HCT116 (cell line): ENCODE results near the gene SRPK3. TPM values are rescaled to one million over a fixed set of nuclear protein-coding genes. Genes with fewer than 3 reads are reported as not detected.

Experiments
- ATAC-seq: fragments of 200-7000 bp; cut with Tn5 transposase; 2 replicates; pipeline ENCODE4 v1.9.1; 2020; ENCODE audit warnings: mild to moderate bottlenecking, moderate library complexity
- BruUV-seq: library from RNA; stranded (reverse); fragments of 400-500 nt; replicated peaks from 2 replicates; lab custom pipeline; 2021; lab: Mats Ljungman, UMichigan
- CTCF ChIA-PET: fragments of 300-600 bp; sonication (Branson Sonifier 250); formaldehyde crosslinking; loops from one replicate; lab custom pipeline; 2021; ENCODE audit warnings: antibody characterized with exemption; lab: Charles Lee
- POLR2A ChIA-PET: fragments of 300-600, 350-600 bp; sonication (Branson Sonifier 250); formaldehyde crosslinking; loops from one replicate; lab custom pipeline; 2021; ENCODE audit warnings: antibody characterized with exemption; lab: Charles Lee
- RAD21 ChIA-PET, 2 experiments: fragments of 300-600 bp; sonication (Branson Sonifier 250); formaldehyde crosslinking; loops; one replicate each; lab custom pipeline; 2023; ENCODE audit warnings: low total read pairs in 2 of 2; ENCODE audit not compliant: uncharacterized antibody in 2 of 2, unreplicated experiment in 2 of 2, low non-redundant PET in 1 of 2; lab: Charles Lee
- DNase-seq: peaks from one replicate; pipeline ENCODE4 v3.0.0-alpha.2; 2010; ENCODE audit warnings: low read depth, low spot score
- H2AFZ ChIP-seq: fragments of 200-600 bp; shearing (Covaris generic), sonication (generic); 2 replicates; pipeline ENCODE4 v1.6.1; 2017; ENCODE audit warnings: low read depth, mixed run types, mixed read lengths, antibody characterized with exemption, low read length; ENCODE audit not compliant: poor library complexity, severe bottlenecking
- H3K27ac ChIP-seq: 2 replicates; pipeline ENCODE4 v1.5.1; 2012; ENCODE audit warnings: low read depth, low read length
- H3K27me3 ChIP-seq: fragments of 200-600 bp; sonication (generic); 2 replicates; pipeline ENCODE4 v1.6.1; 2016; ENCODE audit warnings: mixed run types, low read length, mixed read lengths; ENCODE audit not compliant: insufficient read depth
- H3K36me3 ChIP-seq, 2 experiments: fragments of 200-500 bp in 1 of 2; fragments of 200-600 bp in 1 of 2; sonication (Bioruptor generic) in 1 of 2; sonication (generic) in 1 of 2; 2 replicates each; pipeline versions ENCODE4 v1.5.1 to v1.6.1; 2014 to 2016; ENCODE audit warnings: low read length in 2 of 2, inconsistent platforms in 1 of 2, mixed read lengths in 1 of 2, mixed run types in 1 of 2; ENCODE audit not compliant: insufficient read depth in 2 of 2, control insufficient read depth in 1 of 2
- H3K4me1 ChIP-seq, 2 experiments: fragments of 200-600 bp in 1 of 2; sonication (generic) in 1 of 2; 2 replicates each; pipeline versions ENCODE4 v1.5.1 to v1.6.1; 2012 to 2017; ENCODE audit warnings: low read length in 2 of 2, inconsistent platforms in 1 of 2, mild to moderate bottlenecking in 1 of 2, mixed read lengths in 1 of 2, mixed run types in 1 of 2, moderate library complexity in 1 of 2; ENCODE audit not compliant: insufficient read depth in 2 of 2, control insufficient read depth in 1 of 2
- H3K4me2 ChIP-seq: fragments of 200-600 bp; sonication (generic); 2 replicates; pipeline ENCODE4 v1.6.1; 2017; ENCODE audit warnings: mixed run types, low read length, mixed read lengths
- H3K4me3 ChIP-seq, 2 experiments: fragments of 200-600 bp in 1 of 2; sonication (generic) in 1 of 2; replicated peaks in 1 of 2; 2 replicates each; pipeline ENCODE4 v1.5.1; 2011 to 2016; ENCODE audit warnings: low read length in 2 of 2, control low read depth in 1 of 2, low read depth in 1 of 2, mild to moderate bottlenecking in 1 of 2, mixed read lengths in 1 of 2, mixed run types in 1 of 2
- H3K79me2 ChIP-seq: fragments of 200-600 bp; sonication (generic); 2 replicates; pipeline ENCODE4 v1.6.1; 2017; ENCODE audit warnings: mild to moderate bottlenecking, mixed run types, low read length, moderate library complexity, mixed read lengths; ENCODE audit not compliant: insufficient read depth
- H3K9ac ChIP-seq: fragments of 200-600 bp; sonication (generic); 2 replicates; pipeline ENCODE4 v1.6.1; 2016; ENCODE audit warnings: low read length, mixed read lengths
- H3K9me2 ChIP-seq: fragments of 200-600 bp; sonication (generic), shearing (Covaris generic); 2 replicates; pipeline ENCODE4 v1.6.1; 2017; ENCODE audit warnings: mixed run types, mild to moderate bottlenecking, moderate library complexity; ENCODE audit not compliant: insufficient read depth
- H3K9me3 ChIP-seq, 2 experiments: fragments of 200-500 bp in 1 of 2; fragments of 200-600 bp in 1 of 2; sonication (Bioruptor generic) in 1 of 2; sonication (generic) in 1 of 2; 2 replicates each; pipeline ENCODE4 v1.6.1; 2014 to 2017; ENCODE audit warnings: low read length in 2 of 2, mixed read lengths in 2 of 2, inconsistent platforms in 1 of 2, low read depth in 1 of 2, mild to moderate bottlenecking in 1 of 2, mixed run types in 1 of 2, moderate library complexity in 1 of 2; ENCODE audit not compliant: control insufficient read depth in 1 of 2, insufficient read depth in 1 of 2
- H4K20me1 ChIP-seq: fragments of 200-600 bp; sonication (generic), shearing (Covaris generic); 2 replicates; pipeline ENCODE4 v1.6.1; 2017; ENCODE audit warnings: mixed run types, mild to moderate bottlenecking, moderate library complexity; ENCODE audit not compliant: insufficient read depth
- CEBPB ChIP-seq: IDR thresholded peaks from 2 replicates; pipeline ENCODE4 v1.6.1; 2012; ENCODE audit warnings: low read depth
- ELF1 ChIP-seq: IDR thresholded peaks from 2 replicates; pipeline ENCODE4 v1.6.1; 2012; ENCODE audit warnings: low read depth, borderline replicate concordance
- POLR2AphosphoS5 ChIP-seq: IDR thresholded peaks from 2 replicates; pipeline ENCODE4 v1.6.1; 2011; ENCODE audit warnings: mild to moderate bottlenecking, low read depth, low read length, moderate library complexity
- RAD21 ChIP-seq: IDR thresholded peaks from 2 replicates; pipeline ENCODE4 v1.6.1; 2012; ENCODE audit warnings: low read depth, mild to moderate bottlenecking
- SIN3A ChIP-seq: IDR thresholded peaks from 2 replicates; pipeline ENCODE4 v1.6.1; 2012; ENCODE audit warnings: low read depth
- SRF ChIP-seq: IDR thresholded peaks from 2 replicates; pipeline ENCODE4 v1.6.1; 2012; ENCODE audit warnings: low read depth
- TCF7L2 ChIP-seq: IDR thresholded peaks from 2 replicates; pipeline ENCODE4 v1.7.0; 2011; ENCODE audit warnings: borderline replicate concordance, inconsistent platforms; ENCODE audit not compliant: insufficient read depth, insufficient read length; ENCODE audit errors: extremely low read depth
- YY1 ChIP-seq: IDR thresholded peaks from 2 replicates; pipeline ENCODE4 v1.6.1; 2011; ENCODE audit warnings: low read length, low read depth, moderate library complexity, mild to moderate bottlenecking; ENCODE audit not compliant: insufficient replicate concordance; ENCODE audit errors: extremely low read depth
- ZFX ChIP-seq: fragments of 450-650 bp; IDR thresholded peaks from 2 replicates; pipeline ENCODE4 v1.6.1; 2017
- ZNF274 ChIP-seq: fragments of 200-500 bp; sonication (Bioruptor generic); IDR thresholded peaks from 2 replicates; pipeline ENCODE4 v1.6.1; 2014; ENCODE audit warnings: mild to moderate bottlenecking, low read depth, low read length, inconsistent platforms
- intact Hi-C: fragments of 100-400 bp; cut with micrococcal nuclease; formaldehyde crosslinking; loops from 2 replicates; pipeline ENCODE4 v1.10.0; 2022
- total RNA-seq: library from RNA; stranded (reverse); gene quantifications from one replicate; pipeline ENCODE4 v1.2.1, GENCODE V29; 2021; ENCODE audit not compliant: unreplicated experiment
- TF ChIP-seq, protein P1 (sequence below): IDR thresholded peaks from 2 replicates; pipeline ENCODE4 v1.6.1; 2012
- TF ChIP-seq, protein P2 (sequence below): IDR thresholded peaks from 2 replicates; pipeline ENCODE4 v1.6.1; 2012

SRPK3 gene
- total RNA-seq, 1 experiment from 2014 or later, result not detected

DNA sequence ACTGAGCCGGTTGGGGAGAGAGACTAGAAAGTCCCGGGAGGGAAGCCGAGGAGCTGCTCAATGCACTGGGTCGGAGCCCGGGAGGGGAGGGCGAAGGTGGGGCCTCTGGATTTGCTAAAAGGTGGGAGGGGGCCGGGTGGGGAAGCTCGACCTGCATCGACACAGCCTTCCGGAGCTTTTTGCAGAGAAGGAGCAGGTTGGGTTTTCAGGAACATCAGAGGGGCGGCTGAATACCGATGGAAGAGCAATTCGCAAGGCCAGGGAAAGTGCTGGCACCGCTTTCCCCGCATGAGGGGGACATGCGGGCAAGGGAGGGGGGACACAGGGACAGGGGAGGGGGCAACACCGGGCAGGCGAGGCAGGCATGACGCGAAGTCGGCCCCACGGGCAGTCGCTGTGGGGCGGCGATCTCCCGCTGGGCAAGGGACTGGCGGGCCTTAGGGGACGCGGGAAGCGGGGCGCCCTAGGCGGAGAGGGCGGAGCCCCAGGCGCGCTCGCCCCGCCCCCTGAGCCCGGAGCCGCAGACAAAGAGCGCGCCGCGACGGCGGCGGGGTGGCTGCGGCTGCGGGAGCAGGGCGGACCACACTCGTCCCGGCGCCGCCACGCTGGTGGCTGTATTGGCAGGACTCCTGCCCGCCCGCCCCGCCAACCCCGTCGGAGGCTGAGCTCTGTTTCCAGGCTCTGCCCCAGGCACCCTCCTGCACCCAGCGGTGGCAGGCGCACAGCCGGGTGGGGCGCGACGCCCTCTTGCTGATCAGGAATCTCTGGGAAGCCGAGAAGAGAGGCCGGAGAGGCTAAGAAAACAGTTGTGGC, 37.9 kb downstream of the SRPK3 start:
- no peaks in the 10 kb centered on the region for H3K79me2 ChIP-seq
- DNase-seq, result no peak
- peak; percentile 91 for ATAC-seq
- H3K27me3 ChIP-seq, result no peaks in the 10 kb centered on the region
- no peak overlapping the region; the same call in 1 of the 2 replicates for H3K27ac ChIP-seq
- no peaks in the 10 kb centered on the region for H4K20me1 ChIP-seq
- H3K4me2 ChIP-seq, result peak overlapping the region; percentile 68
- peak overlapping the region; percentile 23; the same call in 1 of the 2 replicates for H3K9ac ChIP-seq
- TF ChIP-seq CEBPB (no peak), ZFX (no peak), RAD21 (no peak), ELF1 (no peak), SIN3A (no peak), TCF7L2 (peak; percentile 32), SRF (no peak), ZNF274 (no peak), POLR2AphosphoS5 (peak; percentile 38; the same call in 1 of the 2 replicates), YY1 (no peak)
- TF ChIP-seq, protein P1, sequence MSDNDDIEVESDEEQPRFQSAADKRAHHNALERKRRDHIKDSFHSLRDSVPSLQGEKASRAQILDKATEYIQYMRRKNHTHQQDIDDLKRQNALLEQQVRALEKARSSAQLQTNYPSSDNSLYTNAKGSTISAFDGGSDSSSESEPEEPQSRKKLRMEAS, result 0 out of 2 replicates have a peak, but pooled peaks have one; percentile 20
- TF ChIP-seq, protein P2, sequence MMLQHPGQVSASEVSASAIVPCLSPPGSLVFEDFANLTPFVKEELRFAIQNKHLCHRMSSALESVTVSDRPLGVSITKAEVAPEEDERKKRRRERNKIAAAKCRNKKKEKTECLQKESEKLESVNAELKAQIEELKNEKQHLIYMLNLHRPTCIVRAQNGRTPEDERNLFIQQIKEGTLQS, result no peak
- TF ChIP-seq, all 23 proteins: peak for 3
- intact Hi-C loops, result no loop called here
- H3K9me3 ChIP-seq, result no peaks in the 10 kb centered on the region
- H3K4me1 ChIP-seq, result peaks cover 0 to 9% of the 10 kb centered on the region in 2 experiments; a peak in 2 of 4 replicates
- RAD21 ChIA-PET, result no interaction called here
- H3K4me3 ChIP-seq, result peak overlapping the region; percentile 22 to 46
- POLR2A ChIA-PET, result no interaction called here
- H3K36me3 ChIP-seq, result no peaks in the 10 kb centered on the region
- H2AFZ ChIP-seq, result no peak overlapping the region
- BruUV-seq, result no TSS peak
- CTCF ChIA-PET, result no interaction called here
- no peaks in the 10 kb centered on the region for H3K9me2 ChIP-seq
